HepG2 (cell line): Measurements from ENCODE around the gene UBE2Q1. TPM values are rescaled to one million over a fixed set of nuclear protein-coding genes. Genes with fewer than 3 reads are reported as not detected.

Source experiments
- ARNT ChIP-seq: fragments of 450-650 bp; IDR thresholded peaks from 2 replicates; pipeline ENCODE4 v1.6.1; 2017
- CCDC6 ChIP-seq: sonication (generic); formaldehyde crosslinking; IDR thresholded peaks from 2 replicates; pipeline ENCODE4 v1.8.1; 2022; ENCODE audit warnings: mild to moderate bottlenecking, missing genetic modification reagents, moderate library complexity
- ETS1 ChIP-seq: sonication (generic); formaldehyde crosslinking; IDR thresholded peaks from 2 replicates; pipeline ENCODE4 v1.4.0; 2020; ENCODE audit warnings: missing genetic modification reagents
- GLMP ChIP-seq: sonication (generic); formaldehyde crosslinking; IDR thresholded peaks from 2 replicates; pipeline ENCODE4 v1.9.0; 2021; ENCODE audit warnings: missing genetic modification reagents, mild to moderate bottlenecking, borderline replicate concordance
- HNF1B ChIP-seq: sonication (generic); formaldehyde crosslinking; IDR thresholded peaks from 2 replicates; pipeline ENCODE4 v1.5.1; 2020; ENCODE audit warnings: mild to moderate bottlenecking, moderate library complexity, missing genetic modification reagents
- IKZF1 ChIP-seq: fragments of 450-650 bp; IDR thresholded peaks from 2 replicates; pipeline ENCODE4 v1.7.1; 2016
- KAT2B ChIP-seq: fragments of 150-350 bp; IDR thresholded peaks from 2 replicates; pipeline ENCODE4 v1.6.1; 2014; ENCODE audit warnings: low read depth, low read length, borderline replicate concordance
- KDM5B ChIP-seq: sonication (generic); formaldehyde crosslinking; IDR thresholded peaks from 2 replicates; pipeline ENCODE4 v1.4.0; 2020; ENCODE audit warnings: missing genetic modification reagents, mild to moderate bottlenecking, borderline replicate concordance
- MIXL1 ChIP-seq: IDR thresholded peaks from 2 replicates; pipeline ENCODE4 v1.6.1; 2016
- NFE2L1 ChIP-seq: sonication (generic); formaldehyde crosslinking; IDR thresholded peaks from 2 replicates; pipeline ENCODE4 v1.4.0; 2020; ENCODE audit warnings: missing genetic modification reagents, mild to moderate bottlenecking, borderline replicate concordance
- NR2F1 ChIP-seq, 2 experiments: fragments of 450-650 bp in 1 of 2; formaldehyde crosslinking in 1 of 2; IDR thresholded peaks; 2 replicates each; pipeline versions ENCODE4 v1.5.0 to v1.6.1; 2016 to 2020; ENCODE audit warnings: mild to moderate bottlenecking in 1 of 2, missing compliant biosample characterization in 1 of 2, missing genetic modification reagents in 1 of 2, moderate library complexity in 1 of 2
- NR2F6 ChIP-seq, 2 experiments: IDR thresholded peaks; 2 replicates each; pipeline ENCODE4 v1.6.1; 2016; ENCODE audit warnings: antibody characterized with exemption in 1 of 2, mild to moderate bottlenecking in 1 of 2
- SKI ChIP-seq: fragments of 450-650 bp; IDR thresholded peaks from one replicate; pipeline ENCODE4 v1.6.1; 2018; ENCODE audit warnings: mild to moderate bottlenecking; ENCODE audit not compliant: partially characterized antibody
- TGIF2 ChIP-seq: IDR thresholded peaks from 2 replicates; pipeline ENCODE4 v1.6.1; 2016; ENCODE audit warnings: control low read depth, missing compliant biosample characterization
- YY1 ChIP-seq: IDR thresholded peaks from 2 replicates; pipeline ENCODE4 v1.6.1; 2011; ENCODE audit warnings: low read length, low read depth, moderate library complexity, mild to moderate bottlenecking; ENCODE audit not compliant: insufficient read depth, insufficient replicate concordance
- ZBTB26 ChIP-seq: IDR thresholded peaks from 2 replicates; pipeline ENCODE4 v1.6.1; 2016; ENCODE audit warnings: missing compliant biosample characterization, missing genetic modification reagents, borderline replicate concordance
- ZBTB7B ChIP-seq: sonication (generic); formaldehyde crosslinking; IDR thresholded peaks from 2 replicates; pipeline ENCODE4 v1.4.0; 2020; ENCODE audit warnings: missing genetic modification reagents
- ZNF225 ChIP-seq: sonication (generic); formaldehyde crosslinking; IDR thresholded peaks from 2 replicates; pipeline ENCODE4 v1.4.0; 2020; ENCODE audit warnings: mild to moderate bottlenecking, missing genetic modification reagents
- ZNF235 ChIP-seq: sonication (generic); formaldehyde crosslinking; IDR thresholded peaks from 2 replicates; pipeline ENCODE4 v1.8.1; 2023; ENCODE audit warnings: mild to moderate bottlenecking, missing genetic modification reagents, borderline replicate concordance
- ZNF3 ChIP-seq: IDR thresholded peaks from 2 replicates; pipeline ENCODE4 v1.7.0; 2017; ENCODE audit warnings: inconsistent platforms
- ZNF496 ChIP-seq: sonication (generic); formaldehyde crosslinking; IDR thresholded peaks from 2 replicates; pipeline ENCODE4 v1.8.1; 2023; ENCODE audit warnings: mild to moderate bottlenecking, moderate library complexity, missing genetic modification reagents; ENCODE audit not compliant: insufficient replicate concordance
- ZUFSP ChIP-seq: sonication (generic); formaldehyde crosslinking; IDR thresholded peaks from 2 replicates; pipeline ENCODE4 v1.9.0; 2021; ENCODE audit warnings: missing genetic modification reagents, mild to moderate bottlenecking, borderline replicate concordance
- polyA plus RNA-seq, 8 experiments: library from polyadenylated mRNA; depleted of rRNA in 3 of 8; stranded (reverse) in 7 of 8; unstranded in 1 of 8; fragments of >200 nt; fragmentation: Illumina TruSeq in 4 of 8; extraction: Trizol in 4 of 8; gene quantifications; 2 replicates each; pipeline versions ENCODE4 v1.2.1 to v1.2.3, GENCODE V29; 2011 to 2016; ENCODE audit warnings: low read depth in 4 of 8, missing spikeins in 1 of 8, mixed read lengths in 1 of 8; ENCODE audit not compliant: insufficient read depth in 1 of 8
- total RNA-seq, 5 experiments: library from RNA; depleted of rRNA; stranded (reverse); fragments of >200 nt; fragmentation: Illumina TruSeq; extraction: Trizol; gene quantifications; 2 replicates each; pipeline ENCODE4 v1.2.3, GENCODE V29; 2016; ENCODE audit warnings: low read depth in 1 of 5

UBE2Q1 gene
- total and polyA plus RNA-seq, 2 of the 13 experiments (the other 11 are each of a cell fraction or from before 2014, with no cell fraction given): 11.7 to 41.7 TPM

- TF ChIP-seq ZBTB26 (no peak), NR2F6 (IDR thresholded peaks at IDR 0.05) (no peak), NR2F6 (CRISPR knock-in tag; IDR thresholded peaks at IDR 0.05) (no peak), IKZF1 (no peak), ZNF225 (no peak), ZNF3 (CRISPR knock-in tag) (no peak), HNF1B (CRISPR knock-in tag) (no peak), KDM5B (peak; percentile 53; the same call in 1 of the 2 replicates), ZNF235 (no peak), NR2F1 (CRISPR knock-in tag; IDR thresholded peaks at IDR 0.05) (no peak), ARNT (no peak), KAT2B (no peak), CCDC6 (CRISPR knock-in tag) (no peak), ZUFSP (CRISPR knock-in tag) (no peak), TGIF2 (CRISPR knock-in tag) (0 out of 2 replicates have a peak, but pooled peaks have one; percentile 69), MIXL1 (no peak), ZBTB7B (CRISPR knock-in tag) (peak; percentile 24; the same call in 1 of the 2 replicates), ZNF496 (CRISPR knock-in tag) (no peak), ETS1 (no peak), GLMP (CRISPR knock-in tag) (no peak), NFE2L1 (CRISPR knock-in tag) (no peak), YY1 (peak; percentile 86), SKI (peak; percentile 29)
Measured at GRCh38 chr1:154607609-154608396, 49.3 kb upstream of the UBE2Q1 start, which contains the start of gene ADAR (continued).
